Anterior cingulate cortex (tissue), 58 donors: ENCODE data around the gene PLCH2.
A peak's percentile ranks its signal among the peaks of the same experiment; 100 is the strongest.

Experiments
- DNase-seq, 58 donors: peaks; one replicate each; lab custom pipeline; 2025; lab: John Stamatoyannopoulos, UW

Gene PLCH2

GRCh38 chr1:2439369-2439768 is 36.7 kb upstream of the PLCH2 start:
- peak in 2 of 58 donors; percentile 8 to 31 for DNase-seq

GRCh38 chr1:2440346-2440745 is 35.7 kb upstream of the PLCH2 start:
- peak in 2 of 58 donors; percentile 14 to 47 for DNase-seq

GRCh38 chr1:2441746-2442145 is 34.3 kb upstream of the PLCH2 start:
- DNase-seq = peak in 21 of 58 donors; percentile 24 to 68 (median 44)

- DNase-seq = no peak
Measured at GRCh38 chr1:2442661-2443060, 33.4 kb upstream of the PLCH2 start.

GRCh38 chr1:2443277-2444137 is 32.6 kb upstream of the PLCH2 start:
- peak in 45 of 58 donors; percentile 25 to 78 (median 54) for DNase-seq

GRCh38 chr1:2444138-2444591 is 31.9 kb upstream of the PLCH2 start:
- DNase-seq = no peak

- no peak for DNase-seq
Measured at GRCh38 chr1:2445162-2445822, 30.8 kb upstream of the PLCH2 start.

- DNase-seq = peak in 5 of 58 donors; percentile 41 to 53 (median 47)
Measured at GRCh38 chr1:2445823-2446215, 30.3 kb upstream of the PLCH2 start.

- DNase-seq = peak in 56 of 58 donors; percentile 29 to 88 (median 69)
Measured at GRCh38 chr1:2446394-2446793, 29.7 kb upstream of the PLCH2 start.

- DNase-seq = peak in 1 of 58 donors; percentile 75
Measured at GRCh38 chr1:2446861-2447260, 29.2 kb upstream of the PLCH2 start.

GRCh38 chr1:2447276-2448097 is 28.6 kb upstream of the PLCH2 start:
- peak in 2 of 58 donors; percentile 31 to 34 for DNase-seq

- DNase-seq = no peak
Measured at GRCh38 chr1:2448098-2448445, 28.0 kb upstream of the PLCH2 start.

GRCh38 chr1:2449636-2450454 is 26.2 kb upstream of the PLCH2 start:
- peak in 36 of 58 donors; percentile 12 to 75 (median 40) for DNase-seq

- DNase-seq = peak in 2 of 58 donors; percentile 24 to 41
Measured at GRCh38 chr1:2451741-2452140, 24.3 kb upstream of the PLCH2 start.

- peak in 47 of 58 donors; percentile 18 to 91 (median 64) for DNase-seq
Measured at GRCh38 chr1:2452201-2452931, 23.7 kb upstream of the PLCH2 start.

GRCh38 chr1:2452932-2453315 is 23.2 kb upstream of the PLCH2 start:
- DNase-seq = peak in 1 of 58 donors; percentile 56

GRCh38 chr1:2454227-2454626 is 21.9 kb upstream of the PLCH2 start:
- DNase-seq = no peak

- peak in 8 of 58 donors; percentile 10 to 38 (median 30) for DNase-seq
Measured at GRCh38 chr1:2455757-2456156, 20.3 kb upstream of the PLCH2 start.

GRCh38 chr1:2457444-2457843 is 18.6 kb upstream of the PLCH2 start:
- DNase-seq = no peak
